ENCODE results near the gene NEDD1. TPM values are rescaled to one million over a fixed set of nuclear protein-coding genes. Genes with fewer than 3 reads are reported as not detected.

Gene NEDD1
- total RNA-seq, 4 donors from 2014 or later, result 20.4 to 33.4 (median 24.5) TPM

DNA sequence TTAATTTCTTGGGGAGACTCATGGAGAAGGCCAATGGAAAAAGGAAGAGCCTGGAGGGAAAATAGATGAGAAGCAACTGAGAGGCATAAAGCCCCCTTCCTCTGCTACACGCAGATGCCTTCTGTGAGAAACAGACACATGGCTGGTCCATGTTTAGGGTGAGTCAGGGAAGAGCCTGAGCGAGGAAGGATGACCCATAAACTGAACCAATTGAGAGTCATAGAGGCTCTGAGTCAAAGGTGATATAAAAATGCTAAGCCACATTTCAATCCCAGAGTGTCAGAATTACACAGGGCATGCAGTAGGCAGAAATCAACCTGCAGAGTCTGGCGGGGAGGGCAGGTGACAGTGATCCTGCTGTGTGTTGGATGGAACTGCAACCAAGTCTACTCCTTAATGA lies 30.1 kb upstream of the NEDD1 start:
- H3K36me3 ChIP-seq, result no peaks in the 10 kb centered on the region
- no peaks in the 10 kb centered on the region for H3K4me1 ChIP-seq
- H3K9me3 ChIP-seq, result peaks cover 0 to 4% (median 0%) of the 10 kb centered on the region in 4 donors
- no peak overlapping the region for H3K4me3 ChIP-seq
- WGBS, 2 donors, result 86 to 87% methylated on average over 3 of the region's 3 CpGs
- DNase-seq (ENCODE audit: low spot score in 2 of 2), result no peak
- no peak overlapping the region for H3K27ac ChIP-seq
- no peaks in the 10 kb centered on the region for H3K27me3 ChIP-seq
- TF ChIP-seq, protein P1, sequence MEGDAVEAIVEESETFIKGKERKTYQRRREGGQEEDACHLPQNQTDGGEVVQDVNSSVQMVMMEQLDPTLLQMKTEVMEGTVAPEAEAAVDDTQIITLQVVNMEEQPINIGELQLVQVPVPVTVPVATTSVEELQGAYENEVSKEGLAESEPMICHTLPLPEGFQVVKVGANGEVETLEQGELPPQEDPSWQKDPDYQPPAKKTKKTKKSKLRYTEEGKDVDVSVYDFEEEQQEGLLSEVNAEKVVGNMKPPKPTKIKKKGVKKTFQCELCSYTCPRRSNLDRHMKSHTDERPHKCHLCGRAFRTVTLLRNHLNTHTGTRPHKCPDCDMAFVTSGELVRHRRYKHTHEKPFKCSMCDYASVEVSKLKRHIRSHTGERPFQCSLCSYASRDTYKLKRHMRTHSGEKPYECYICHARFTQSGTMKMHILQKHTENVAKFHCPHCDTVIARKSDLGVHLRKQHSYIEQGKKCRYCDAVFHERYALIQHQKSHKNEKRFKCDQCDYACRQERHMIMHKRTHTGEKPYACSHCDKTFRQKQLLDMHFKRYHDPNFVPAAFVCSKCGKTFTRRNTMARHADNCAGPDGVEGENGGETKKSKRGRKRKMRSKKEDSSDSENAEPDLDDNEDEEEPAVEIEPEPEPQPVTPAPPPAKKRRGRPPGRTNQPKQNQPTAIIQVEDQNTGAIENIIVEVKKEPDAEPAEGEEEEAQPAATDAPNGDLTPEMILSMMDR (IDR thresholded peaks at IDR 0.05), result no peak
- TF ChIP-seq EP300 (IDR thresholded peaks at IDR 0.05), result no peak

DNA sequence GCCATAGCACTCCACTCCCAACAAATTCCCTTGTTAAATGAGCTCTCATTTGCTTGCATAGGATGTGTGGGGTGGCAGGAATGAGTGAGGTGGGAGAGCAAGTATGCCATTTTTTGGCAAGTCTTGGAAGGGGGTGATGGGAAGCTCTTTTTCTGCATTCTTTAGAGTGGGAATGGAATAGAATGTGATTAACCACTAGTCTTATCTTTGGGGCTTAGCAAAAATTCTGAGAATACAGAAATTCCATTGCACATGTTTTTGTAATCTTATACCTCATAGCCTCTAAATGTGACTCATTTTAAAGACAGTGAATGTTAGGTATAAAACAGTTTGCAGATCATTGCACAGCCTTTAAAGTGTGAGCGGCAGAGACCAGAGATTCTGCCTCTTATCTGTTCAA lies 28.4 kb upstream of the NEDD1 start:
- Histone ChIP-seq H3K4me3 (no peak overlapping the region), H3K36me3 (no peaks in the 10 kb centered on the region), H3K27me3 (no peaks in the 10 kb centered on the region), H3K27ac (no peak overlapping the region), H3K4me1 (no peaks in the 10 kb centered on the region), H3K9me3 (no peaks in the 10 kb centered on the region)
- 79 to 87% methylated on average over 1 of the region's 1 CpG for WGBS, 2 donors
- no peak for DNase-seq (ENCODE audit: low spot score in 2 of 2)
- TF ChIP-seq POLR2A (IDR thresholded peaks at IDR 0.05), result no peak
- TF ChIP-seq, protein P1 (IDR thresholded peaks at IDR 0.05), result no peak
- no peak for TF ChIP-seq EP300 (IDR thresholded peaks at IDR 0.05)

DNA sequence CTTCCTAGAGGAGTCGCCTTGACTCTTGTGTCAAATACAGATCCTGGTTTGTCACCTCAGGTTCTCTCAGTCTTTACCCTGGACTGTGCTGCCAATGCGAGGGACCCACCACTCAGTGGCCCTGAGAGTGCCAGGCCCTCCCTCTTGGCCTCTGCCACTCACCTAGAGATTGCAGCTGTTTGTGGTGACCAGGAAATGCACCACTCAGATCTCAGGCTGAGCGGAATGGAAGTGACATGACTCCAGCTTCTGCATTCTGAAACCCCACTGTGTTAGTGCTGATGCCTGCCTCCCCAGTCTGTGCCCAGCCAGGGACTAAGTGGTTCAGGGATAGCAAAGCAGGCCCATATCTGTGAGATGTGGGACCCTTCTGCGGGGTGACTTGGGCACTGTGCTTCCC lies 27.8 kb upstream of the NEDD1 start:
- 82 to 90% methylated on average over 3 to 4 of the region's 4 CpGs for WGBS, 2 donors

DNA sequence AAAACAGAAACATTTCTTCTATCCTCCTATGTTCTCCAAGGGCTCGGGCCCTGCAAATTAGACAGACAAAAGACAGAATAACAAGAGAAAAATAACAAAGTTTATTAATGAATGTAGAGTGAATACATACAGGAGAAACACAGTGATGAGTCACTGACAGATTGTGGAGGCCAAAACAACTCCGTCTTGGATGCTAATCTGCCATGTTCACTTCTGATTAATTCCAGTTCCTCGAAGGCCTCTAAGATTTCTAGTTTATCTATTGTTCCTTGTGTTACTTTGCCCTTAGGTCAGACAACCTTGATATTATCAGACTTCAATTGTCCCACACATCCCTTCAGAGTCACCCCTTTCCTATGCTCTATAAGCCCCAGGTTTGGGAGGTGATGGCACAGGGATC lies 26.8 kb upstream of the NEDD1 start:
- Histone ChIP-seq H3K27me3 (no peaks in the 10 kb centered on the region), H3K4me1 (no peaks in the 10 kb centered on the region), H3K36me3 (no peaks in the 10 kb centered on the region), H3K9me3 (no peaks in the 10 kb centered on the region), H3K27ac (no peak overlapping the region), H3K4me3 (no peak overlapping the region)
- TF ChIP-seq, protein P1 (IDR thresholded peaks at IDR 0.05), result no peak
- no peak for TF ChIP-seq EP300 (IDR thresholded peaks at IDR 0.05)
- TF ChIP-seq POLR2A (IDR thresholded peaks at IDR 0.05), result no peak
- WGBS, 2 donors, result 85 to 87% methylated on average over 3 of the region's 3 CpGs
- no peak for DNase-seq (ENCODE audit: low spot score in 2 of 2)

More for the DNA sequence above, 27.8 kb upstream of the NEDD1 start:
- H3K4me3 ChIP-seq, result no peak overlapping the region
- H3K27ac ChIP-seq, result no peak overlapping the region
- TF ChIP-seq EP300 (IDR thresholded peaks at IDR 0.05), result no peak
- no peak for TF ChIP-seq POLR2A (IDR thresholded peaks at IDR 0.05)
- TF ChIP-seq, protein P1 (IDR thresholded peaks at IDR 0.05), result no peak
- no peak for DNase-seq (ENCODE audit: low spot score in 2 of 2)
- no peaks in the 10 kb centered on the region for H3K9me3 ChIP-seq
- H3K27me3 ChIP-seq, result no peaks in the 10 kb centered on the region
- no peaks in the 10 kb centered on the region for H3K36me3 ChIP-seq
- no peaks in the 10 kb centered on the region for H3K4me1 ChIP-seq

DNA sequence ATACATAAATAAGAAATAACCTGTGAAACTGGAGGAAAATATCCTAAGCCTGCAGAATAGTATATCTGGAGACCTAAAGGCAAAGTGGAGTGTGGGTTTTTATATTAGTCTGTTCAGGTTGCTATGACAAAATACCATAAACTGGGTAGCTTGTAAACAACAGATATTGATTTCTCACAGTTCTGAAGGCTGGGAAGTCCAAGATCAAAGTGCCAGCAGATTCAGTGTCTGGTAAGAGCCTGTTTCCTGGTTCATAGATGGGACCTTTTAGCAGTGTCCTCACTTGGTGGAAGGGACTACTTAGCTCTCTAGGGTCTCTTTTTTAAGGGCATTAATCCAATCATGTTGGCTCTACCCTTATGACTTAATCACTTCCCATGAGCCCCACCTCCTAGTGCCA lies 25.4 kb upstream of the NEDD1 start:
- no peaks in the 10 kb centered on the region for H3K9me3 ChIP-seq
- no peaks in the 10 kb centered on the region for H3K4me1 ChIP-seq
- H3K4me3 ChIP-seq, result no peak overlapping the region
- no peak overlapping the region for H3K27ac ChIP-seq
- DNase-seq (ENCODE audit: low spot score in 2 of 2), result no peak
- H3K27me3 ChIP-seq, result no peaks in the 10 kb centered on the region
- TF ChIP-seq, protein P1 (IDR thresholded peaks at IDR 0.05), result no peak
- TF ChIP-seq POLR2A (IDR thresholded peaks at IDR 0.05), result no peak
- no peak for TF ChIP-seq EP300 (IDR thresholded peaks at IDR 0.05)
- no peaks in the 10 kb centered on the region for H3K36me3 ChIP-seq
